ENCODE measurements around the gene GUCY1A1. TPM values are rescaled to one million over a fixed set of nuclear protein-coding genes. Genes with fewer than 3 reads are reported as not detected.

GUCY1A1 gene
- total RNA-seq, 1 donor from 2014 or later, result 136 TPM

DNA sequence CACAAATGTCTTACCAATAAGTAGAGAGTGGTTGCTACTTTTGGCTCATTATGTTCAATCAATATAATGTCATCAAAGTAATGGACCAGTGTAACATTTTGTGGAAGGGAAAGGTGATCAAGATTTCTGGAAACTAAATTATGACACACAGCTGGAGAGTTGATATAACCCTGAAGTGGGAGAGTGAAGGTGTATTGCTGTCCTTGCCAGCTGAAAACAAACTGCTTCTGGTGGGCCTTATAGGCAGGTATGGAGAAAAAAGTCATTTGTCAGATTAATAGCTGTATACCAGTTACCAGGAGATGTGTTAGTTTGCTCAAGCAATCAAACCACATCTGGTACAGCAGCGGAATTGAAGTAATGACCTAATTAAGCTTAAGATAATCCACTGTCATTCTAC is 74.9 kb downstream of the GUCY1A1 start:
- no peak for DNase-seq

- no peak for DNase-seq
Measured at GRCh38 chr4:155742310-155743015, 75.8 kb downstream of the GUCY1A1 start.

GRCh38 chr4:155745984-155746383 is 79.3 kb downstream of the GUCY1A1 start:
- no peak for DNase-seq

GRCh38 chr4:155748039-155748438 is 81.4 kb downstream of the GUCY1A1 start:
- DNase-seq, result no peak

GRCh38 chr4:155749041-155749440 is 82.4 kb downstream of the GUCY1A1 start:
- DNase-seq, result no peak

DNA sequence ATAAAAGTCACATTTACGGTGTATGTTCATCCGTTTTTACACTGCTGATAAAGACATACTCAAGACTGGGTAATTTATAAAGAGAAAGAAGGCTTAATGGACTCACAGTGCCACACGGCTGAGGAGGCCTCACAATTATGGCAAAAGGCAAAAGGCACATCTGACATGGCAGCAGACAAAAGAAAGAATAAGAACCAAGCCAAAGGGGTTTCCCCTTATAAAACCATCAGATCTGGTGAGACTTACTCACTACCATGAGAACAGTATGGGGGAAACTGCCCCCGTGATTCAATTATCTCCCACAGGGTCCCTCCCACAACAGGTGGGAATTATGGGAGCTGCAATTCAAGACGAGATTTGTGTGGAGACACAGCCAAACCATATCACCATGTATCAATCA is 84.9 kb downstream of the GUCY1A1 start:
- DNase-seq, result no peak

DNA sequence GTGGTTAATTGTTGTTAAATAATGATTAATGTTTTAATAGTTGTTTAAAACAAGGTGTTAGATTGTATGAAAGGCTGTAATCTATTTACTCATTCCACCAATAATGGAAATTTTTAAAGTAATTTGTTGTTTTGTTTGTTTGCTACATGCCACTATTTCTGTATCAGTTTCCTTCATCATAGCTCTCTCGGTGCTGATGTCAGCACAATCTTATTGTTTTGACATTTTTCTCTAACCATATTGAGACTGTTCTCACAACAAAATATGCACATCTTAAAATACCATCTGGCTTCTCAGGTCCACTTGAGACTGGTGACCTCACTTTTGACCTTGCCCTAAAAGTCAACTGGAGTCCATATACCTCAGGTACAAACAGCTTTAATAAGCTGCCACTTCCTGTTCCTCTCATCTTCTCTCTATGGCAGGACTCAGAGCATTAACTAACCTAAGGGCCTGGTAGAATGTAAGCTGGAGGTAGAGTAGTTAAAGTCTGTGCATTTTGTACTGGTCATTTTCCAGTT is 91.2 kb downstream of the GUCY1A1 start:
- DNase-seq, result no peak

DNA sequence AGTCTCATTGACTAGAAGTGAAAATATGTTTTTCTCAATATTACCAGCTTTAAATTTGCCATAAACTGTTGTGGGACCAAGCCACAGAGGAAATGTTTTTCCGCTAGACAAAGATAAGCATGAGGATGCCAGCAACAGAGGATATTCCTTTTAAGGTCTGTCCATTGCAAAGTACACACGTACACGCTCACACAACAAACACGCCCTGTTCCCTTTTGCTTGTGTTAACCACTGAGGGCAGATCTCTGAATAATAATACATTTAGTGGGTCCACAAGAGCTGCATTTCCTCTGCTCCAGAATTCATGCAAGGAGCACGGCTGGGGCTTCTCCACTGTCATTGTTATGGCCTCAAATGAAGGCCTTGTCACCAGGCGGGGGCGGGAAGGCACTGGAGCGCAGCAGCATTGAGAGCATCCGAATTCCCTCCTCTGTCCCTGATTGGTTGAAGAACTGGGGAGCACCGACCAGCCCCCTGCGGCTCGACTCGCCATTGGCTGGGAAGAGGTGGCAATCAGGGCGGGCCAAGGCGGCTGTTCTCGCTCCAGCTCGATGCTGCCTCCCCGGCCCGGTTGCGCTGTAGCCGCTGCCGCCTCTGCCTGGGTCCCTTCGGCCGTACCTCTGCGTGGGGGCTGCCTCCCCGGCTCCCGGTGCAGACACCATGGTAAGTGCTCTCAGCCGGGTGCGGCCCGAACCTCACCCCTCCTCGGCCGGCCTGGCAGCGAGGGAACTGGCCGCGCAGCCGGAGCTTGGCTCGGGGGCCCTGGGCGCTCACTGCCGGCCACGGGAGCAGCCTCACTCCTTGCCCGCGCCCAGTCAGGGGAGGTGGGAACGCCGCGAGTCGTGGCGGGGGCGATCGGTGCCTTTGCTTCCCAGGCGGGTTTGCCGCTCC is 92.1 kb downstream of the GUCY1A1 start, which contains the start of gene GUCY1B1:
TSS of gene GUCY1B1 (plus strand) at position 541 of the 891 bp plus-strand sequence. CDS start at position 661, 120 bp downstream.
- peak; percentile 96 for DNase-seq

DNA sequence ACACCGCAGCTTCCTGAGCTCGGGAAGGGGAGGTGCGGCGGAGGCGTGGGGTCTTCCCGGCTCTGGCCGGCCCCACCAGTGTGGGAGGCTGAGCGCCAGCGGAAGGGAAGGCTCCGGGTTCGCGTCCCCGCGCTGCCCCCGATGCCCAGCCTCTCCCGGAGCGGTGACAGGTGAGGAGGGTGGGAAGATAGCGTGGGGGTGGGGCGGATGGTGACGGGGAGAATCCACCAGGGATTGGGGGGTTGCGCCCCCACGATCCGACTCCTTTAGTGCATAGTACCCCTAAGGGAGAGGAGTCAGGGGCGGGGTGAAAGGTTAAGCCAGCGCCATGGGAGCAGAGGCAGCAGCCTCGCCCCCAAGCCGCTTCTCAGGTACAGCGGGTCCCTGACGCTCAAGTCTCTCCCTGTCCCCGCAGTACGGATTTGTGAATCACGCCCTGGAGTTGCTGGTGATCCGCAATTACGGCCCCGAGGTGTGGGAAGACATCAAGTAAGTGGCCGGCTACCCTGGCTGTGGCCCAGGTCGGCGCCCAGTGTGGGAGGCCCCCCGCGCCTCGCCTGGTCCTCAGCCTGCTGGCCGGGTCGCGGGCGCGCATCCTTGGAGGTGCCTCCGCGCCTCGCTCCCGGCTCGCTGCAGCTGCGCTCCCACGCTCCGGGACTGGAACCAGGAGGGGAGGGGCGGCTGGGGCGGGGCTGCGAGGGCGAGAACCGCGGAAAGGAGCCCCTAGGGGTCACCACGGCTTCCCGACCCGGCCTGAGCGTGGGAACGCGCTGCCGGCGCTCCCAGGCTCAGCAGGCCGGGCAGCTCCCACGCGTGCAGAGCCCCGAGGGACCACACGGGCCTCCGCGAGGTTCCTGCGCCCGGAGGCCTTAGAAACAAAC is 93.0 kb downstream of the GUCY1A1 start:
- DNase-seq, result peak; percentile 42

DNA sequence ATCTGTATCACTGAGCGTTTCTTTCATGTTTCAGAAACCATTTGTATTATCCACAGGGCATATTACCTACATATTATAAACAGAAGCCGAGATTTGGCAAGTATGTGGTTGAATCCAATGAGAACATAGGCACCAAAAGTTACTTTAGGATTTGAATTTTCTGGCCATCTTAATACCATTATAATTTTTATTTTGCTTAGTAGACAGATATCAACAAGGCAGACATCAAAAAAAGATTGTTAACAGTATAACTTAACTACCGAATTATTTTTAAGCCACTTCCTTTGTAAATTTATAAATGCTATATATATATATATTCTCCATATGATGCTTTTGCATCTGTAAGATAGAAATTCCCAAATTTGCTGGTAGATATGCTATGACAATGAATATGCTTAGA is 94.4 kb downstream of the GUCY1A1 start:
- DNase-seq, result no peak

GRCh38 chr4:155761916-155762315 is 95.3 kb downstream of the GUCY1A1 start:
- no peak for DNase-seq

GRCh38 chr4:155762334-155762733 is 95.7 kb downstream of the GUCY1A1 start:
- DNase-seq, result no peak

DNA sequence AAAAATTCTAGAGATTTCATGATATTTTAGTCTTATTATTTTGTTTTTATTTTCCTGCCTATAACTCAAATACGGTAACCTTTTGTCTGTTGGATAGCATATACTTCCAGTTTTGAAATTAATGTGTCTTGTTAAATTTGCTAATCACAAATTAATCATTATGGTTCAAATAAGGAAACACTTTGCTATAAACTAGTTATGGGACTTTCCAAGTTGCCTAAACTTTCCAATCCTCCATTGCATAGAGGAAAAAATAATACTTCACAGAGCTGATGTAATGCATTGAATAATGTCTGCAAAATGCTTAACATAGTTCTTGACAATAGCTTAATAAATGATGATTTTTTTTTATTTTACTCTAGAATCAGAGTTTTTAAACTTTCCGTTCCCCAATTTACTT is 96.9 kb downstream of the GUCY1A1 start:
- no peak for DNase-seq

GRCh38 chr4:155765149-155765548 is 98.5 kb downstream of the GUCY1A1 start:
- no peak for DNase-seq

- no peak for DNase-seq
Measured at GRCh38 chr4:155766622-155767021, 100.0 kb downstream of the GUCY1A1 start.

DNA sequence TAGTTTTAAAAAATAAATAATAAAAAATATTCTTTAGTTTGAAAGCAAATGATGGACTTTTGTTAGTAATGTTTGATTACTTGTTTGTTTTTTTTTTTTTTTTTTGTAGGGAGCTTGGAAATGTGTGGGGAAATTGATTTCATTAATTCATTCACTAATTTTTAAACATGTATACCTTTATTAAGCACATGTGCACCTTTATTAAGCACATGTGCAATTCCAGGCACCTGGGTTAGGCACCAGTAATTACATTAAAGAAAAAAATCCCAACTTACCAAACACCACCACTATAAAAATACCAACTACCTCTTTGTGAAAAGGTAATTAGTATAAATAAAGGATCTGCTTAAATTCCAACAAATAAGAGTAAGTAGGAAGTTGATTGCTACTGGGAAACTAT is 101.7 kb downstream of the GUCY1A1 start:
- DNase-seq, result no peak

DNA sequence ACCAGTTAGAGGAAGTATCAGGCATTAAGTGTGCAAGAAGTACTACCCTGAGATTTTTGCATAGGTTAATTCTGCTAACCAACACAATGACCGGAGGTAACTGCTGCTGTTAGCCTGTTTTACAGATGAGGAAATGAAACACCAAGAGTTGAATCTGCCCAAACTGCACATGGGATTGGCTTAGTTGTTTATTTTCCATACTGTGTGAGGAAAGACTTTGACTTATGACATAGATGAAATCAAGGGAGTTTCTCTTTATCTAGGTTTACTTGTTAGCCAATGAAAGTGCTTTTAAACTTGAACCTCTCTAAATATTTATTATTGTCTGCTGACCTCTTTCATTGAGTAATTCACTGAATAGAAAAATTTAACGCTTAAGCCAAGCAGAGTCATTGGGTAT is 102.4 kb downstream of the GUCY1A1 start:
- no peak for DNase-seq

GRCh38 chr4:155772459-155773195 is 106.0 kb downstream of the GUCY1A1 start:
- no peak for DNase-seq

DNA sequence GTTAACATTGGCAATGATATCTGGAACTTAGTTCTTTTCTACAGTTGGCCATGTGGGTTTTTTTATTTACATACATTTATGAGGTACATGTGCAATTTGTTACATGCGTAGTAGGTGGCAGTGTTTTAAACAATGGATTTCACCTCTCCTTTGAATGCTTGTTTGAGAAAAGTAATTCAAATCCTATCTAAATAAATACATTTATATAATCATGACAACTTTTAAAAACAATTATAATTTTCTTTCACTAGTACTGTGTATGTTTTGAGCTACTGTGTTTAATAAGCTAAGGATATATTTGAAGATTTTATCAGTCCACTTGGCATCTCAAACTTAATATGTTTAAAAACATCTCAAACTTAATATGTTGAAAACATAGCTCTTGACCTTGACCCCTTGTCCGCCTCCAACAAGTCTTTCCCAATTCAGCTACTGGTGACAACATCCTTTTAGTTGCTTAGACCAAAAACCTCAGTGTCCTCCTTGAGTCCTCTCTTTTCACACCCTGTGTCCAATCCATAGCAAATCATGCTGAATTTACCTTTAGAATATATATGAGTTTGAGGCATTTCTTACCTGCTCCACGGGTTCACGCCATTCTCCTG is 106.7 kb downstream of the GUCY1A1 start:
- no peak for DNase-seq

DNA sequence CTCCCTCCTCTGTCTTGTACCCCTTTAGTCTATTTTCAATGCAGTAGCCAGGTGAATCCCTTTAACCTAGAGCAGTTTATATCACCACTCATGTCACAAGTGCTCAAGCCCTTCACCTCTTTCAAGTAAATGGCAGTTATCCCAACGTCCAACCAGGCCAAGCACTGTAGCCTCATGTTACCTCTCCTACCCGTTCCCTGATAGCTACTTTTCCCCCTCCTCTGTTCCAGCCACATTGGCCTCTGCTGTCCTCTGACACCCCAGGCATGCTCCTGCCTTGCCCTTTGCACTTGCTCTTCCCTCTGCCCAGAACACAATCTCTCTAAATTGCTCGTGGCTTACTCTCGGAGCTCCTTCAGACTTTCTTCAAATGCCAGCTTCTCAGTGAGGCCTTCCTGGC is 107.4 kb downstream of the GUCY1A1 start:
- DNase-seq, result no peak

All from occipital lobe (tissue), 2 donors.